Activated naive CD4-positive, alpha-beta T cell treated with anti-CD3 and anti-CD28 coated beads for 36 hours (primary cell): Measurements from ENCODE around the gene UBAC1. TPM values are rescaled to one million over a fixed set of nuclear protein-coding genes. Genes with fewer than 3 reads are reported as not detected.

Experiments used
- CTCF ChIA-PET: fragments of 350-600 bp; sonication (Branson Sonifier 250); formaldehyde crosslinking; loops from one replicate; lab custom pipeline; 2021; ENCODE audit warnings: antibody characterized with exemption; lab: Charles Lee
- DNase-seq: peaks from one replicate; pipeline ENCODE4 v3.0.0-alpha.2; 2020
- H3K27ac Mint-ChIP-seq: one replicate; pipeline ENCODE4 v1.8.0; 2021; ENCODE audit warnings: mild to moderate bottlenecking, mixed read lengths
- H3K27me3 Mint-ChIP-seq: one replicate; pipeline ENCODE4 v1.8.0; 2021; ENCODE audit warnings: low read depth, mixed read lengths
- H3K36me3 Mint-ChIP-seq: one replicate; pipeline ENCODE4 v1.8.0; 2021; ENCODE audit warnings: low read depth, mixed read lengths
- H3K4me1 Mint-ChIP-seq: one replicate; pipeline ENCODE4 v1.8.0; 2021; ENCODE audit warnings: low read depth, mixed read lengths
- H3K4me3 Mint-ChIP-seq: one replicate; pipeline ENCODE4 v1.8.0; 2021; ENCODE audit warnings: mild to moderate bottlenecking, moderate library complexity, mixed read lengths
- H3K9me3 Mint-ChIP-seq: one replicate; pipeline ENCODE4 v1.8.0; 2021; ENCODE audit warnings: mixed read lengths
- intact Hi-C: fragments of 100-400 bp; cut with micrococcal nuclease; formaldehyde crosslinking; loops from one replicate; pipeline ENCODE4 v1.15.1; 2023
- total RNA-seq, 2 experiments: library from RNA; stranded (reverse); gene quantifications; one replicate each; pipeline ENCODE4 v1.2.3, GENCODE V29; 2021

UBAC1 gene
- total RNA-seq, 2 experiments from 2014 or later: 37.2 to 40.0 TPM

DNA sequence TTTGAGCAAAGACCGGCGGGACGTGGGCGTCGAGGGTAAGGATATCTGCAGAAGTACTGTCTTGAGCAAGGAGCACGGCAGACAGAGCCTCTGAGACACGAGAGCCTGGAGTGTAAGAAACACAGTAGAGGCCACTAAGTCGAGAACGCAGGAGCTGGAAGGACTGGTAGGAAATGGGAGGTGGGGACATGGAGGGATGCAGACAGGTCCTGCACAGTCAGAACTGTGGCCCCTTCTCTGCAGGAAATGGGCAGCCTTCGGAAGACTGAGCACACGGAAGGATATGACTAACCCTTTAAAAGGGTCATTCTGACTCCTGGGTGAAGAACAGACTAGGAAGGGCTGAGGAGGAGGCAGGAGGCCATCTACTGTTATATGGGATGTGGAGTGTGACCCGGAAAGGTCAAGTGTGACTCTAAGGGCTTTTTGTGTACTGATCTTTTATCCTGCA is 52.4 kb downstream of the UBAC1 start:
- Mint-ChIP-seq H3K36me3 (peaks cover 58% of the 10 kb centered on the region), H3K27me3 (no peaks in the 10 kb centered on the region), H3K4me1 (peaks cover 48% of the 10 kb centered on the region), H3K4me3 (peak overlapping the region; percentile 79), H3K9me3 (peaks cover 10% of the 10 kb centered on the region), H3K27ac (peak overlapping the region; percentile 52)
- no peak for DNase-seq
- CTCF ChIA-PET: no interaction called here
- intact Hi-C loops: loop anchor here (5.0 to 10.0 kb wide), 5 partner anchors 406 to 976 kb away; partner anchors contain the start of genes MRPS2, SEC16A, SNAPC4 and TRAF2

DNA sequence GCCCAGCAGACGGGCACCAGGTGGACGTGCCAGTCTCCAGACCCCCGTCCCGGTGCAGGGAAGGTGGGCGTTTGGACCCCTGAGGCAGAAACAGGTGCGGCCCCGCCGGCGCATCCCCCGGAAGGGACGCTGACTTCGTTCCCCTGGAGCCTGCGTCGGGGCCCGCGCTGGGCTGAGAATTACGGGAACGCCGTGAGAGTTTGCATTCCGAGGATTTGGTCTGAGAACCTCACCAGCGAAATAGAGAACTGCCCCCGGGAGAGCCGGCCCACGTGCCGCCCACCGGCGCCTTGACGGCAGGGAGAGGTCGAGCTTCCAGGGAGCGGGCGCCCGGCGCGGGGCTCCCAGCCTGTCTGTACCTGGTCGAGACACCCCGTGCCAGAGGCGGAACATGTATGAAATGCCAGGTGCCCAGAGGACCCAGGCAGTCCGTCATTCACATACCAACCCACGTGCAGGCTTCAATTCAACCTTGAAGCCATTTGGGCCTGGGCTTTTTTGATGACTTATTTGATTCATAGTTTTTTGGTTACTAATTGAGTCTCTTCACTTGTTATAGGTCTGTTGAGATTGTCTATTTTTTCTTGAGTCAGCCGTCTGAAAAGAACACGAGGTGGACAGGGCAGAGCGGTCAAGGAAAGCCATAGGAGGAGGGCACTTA is 53.0 kb downstream of the UBAC1 start:
- CTCF ChIA-PET: no interaction called here
- intact Hi-C loops: loop anchor here (5.0 to 10.0 kb wide), 5 partner anchors 406 to 977 kb away; partner anchors contain the start of genes MRPS2, SEC16A, SNAPC4 and TRAF2
- peaks cover 56% of the 10 kb centered on the region for H3K36me3 Mint-ChIP-seq
- H3K27ac Mint-ChIP-seq: peak overlapping the region; percentile 52
- peaks cover 53% of the 10 kb centered on the region for H3K4me1 Mint-ChIP-seq
- H3K9me3 Mint-ChIP-seq: peaks cover 7% of the 10 kb centered on the region
- no peaks in the 10 kb centered on the region for H3K27me3 Mint-ChIP-seq
- DNase-seq: peak; percentile 27
- H3K4me3 Mint-ChIP-seq: peak overlapping the region; percentile 79

DNA sequence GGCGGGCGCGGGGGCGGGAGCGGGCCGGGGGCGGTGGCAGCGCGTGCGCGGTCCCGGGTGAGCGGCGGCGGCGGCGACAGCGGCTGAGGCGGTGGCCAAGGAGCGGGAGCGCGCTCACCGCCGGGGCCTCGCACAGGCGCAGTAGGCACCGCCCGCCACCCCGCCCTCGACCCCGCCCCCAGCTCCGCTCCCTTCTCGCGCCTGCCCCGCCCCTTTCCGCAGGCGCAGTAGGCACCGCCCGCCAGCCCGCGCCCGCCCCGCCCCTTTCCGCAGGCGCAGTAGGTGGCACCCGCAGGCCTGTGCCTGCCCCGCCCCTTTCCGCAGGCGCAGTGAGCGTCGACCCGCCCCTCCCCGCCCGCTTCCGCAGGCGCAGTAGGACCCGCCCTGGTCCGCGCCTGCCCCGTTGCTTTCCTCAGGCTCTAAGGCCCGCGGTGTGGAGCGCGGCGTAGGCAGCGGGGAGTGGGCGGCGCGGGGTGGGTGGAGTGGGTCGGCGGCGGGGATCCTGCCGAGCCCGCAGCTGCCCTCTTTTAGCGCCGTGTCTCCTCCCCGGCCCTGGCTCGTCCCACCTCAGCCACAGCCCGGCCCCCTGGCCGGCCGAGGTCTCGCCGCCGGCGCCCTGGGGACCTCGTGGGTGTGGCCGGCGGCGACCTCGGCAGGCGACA is 53.6 kb downstream of the UBAC1 start, which contains the start of gene CAMSAP1:
TSS of gene CAMSAP1 (minus strand) at position 116 of the 662 bp plus-strand sequence. CDS start 387 bp downstream, outside the sequence.
- peaks cover 7% of the 10 kb centered on the region for H3K9me3 Mint-ChIP-seq
- H3K27ac Mint-ChIP-seq: peak within 1 kb of the TSS; percentile 89
- peak; percentile 94 for DNase-seq
- H3K27me3 Mint-ChIP-seq: no peaks in the 10 kb centered on the region
- peaks cover 53% of the 10 kb centered on the region for H3K4me1 Mint-ChIP-seq
- CTCF ChIA-PET: no interaction called here
- intact Hi-C loops: loop anchor here (1.0 to 10.0 kb wide), 7 partner anchors 211 to 977 kb away; partner anchors contain the start of genes DNLZ, MRPS2, SEC16A and SNAPC4
- peak within 1 kb of the TSS; percentile 80 for H3K4me3 Mint-ChIP-seq
- peaks cover 49% of the 10 kb centered on the region for H3K36me3 Mint-ChIP-seq

DNA sequence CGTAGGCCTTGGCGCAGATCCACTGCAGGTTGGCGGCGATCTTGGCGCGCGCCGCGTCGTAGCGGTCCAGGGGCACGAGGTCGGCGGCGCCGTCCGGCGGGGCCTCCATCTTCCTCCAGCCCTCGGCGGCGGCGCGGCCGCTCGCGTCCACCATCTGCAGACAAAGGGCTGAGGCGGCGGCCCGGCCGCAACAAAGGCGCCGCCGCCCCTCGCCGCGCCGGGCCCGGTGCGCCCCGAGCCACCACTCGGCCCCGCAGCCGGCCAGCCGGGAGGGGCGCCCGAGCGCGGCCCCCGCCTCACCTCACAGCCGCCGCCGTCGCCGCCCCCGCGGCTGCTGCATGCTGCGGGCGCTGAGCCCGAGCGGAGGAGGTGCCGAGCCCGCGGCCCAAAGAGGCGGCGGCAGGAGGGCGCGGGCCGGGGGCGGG is 54.2 kb downstream of the UBAC1 start:
- peak overlapping the region; percentile 27 for H3K4me3 Mint-ChIP-seq
- H3K27ac Mint-ChIP-seq: no peak overlapping the region
- peak; percentile 19 for DNase-seq
- H3K27me3 Mint-ChIP-seq: no peaks in the 10 kb centered on the region
- CTCF ChIA-PET: no interaction called here
- H3K4me1 Mint-ChIP-seq: peaks cover 53% of the 10 kb centered on the region
- H3K36me3 Mint-ChIP-seq: peaks cover 48% of the 10 kb centered on the region
- peaks cover 7% of the 10 kb centered on the region for H3K9me3 Mint-ChIP-seq
- intact Hi-C loops: loop anchor here (1.0 to 10.0 kb wide), 7 partner anchors 211 to 978 kb away; partner anchors contain the start of genes DNLZ, MRPS2, SEC16A and SNAPC4

DNA sequence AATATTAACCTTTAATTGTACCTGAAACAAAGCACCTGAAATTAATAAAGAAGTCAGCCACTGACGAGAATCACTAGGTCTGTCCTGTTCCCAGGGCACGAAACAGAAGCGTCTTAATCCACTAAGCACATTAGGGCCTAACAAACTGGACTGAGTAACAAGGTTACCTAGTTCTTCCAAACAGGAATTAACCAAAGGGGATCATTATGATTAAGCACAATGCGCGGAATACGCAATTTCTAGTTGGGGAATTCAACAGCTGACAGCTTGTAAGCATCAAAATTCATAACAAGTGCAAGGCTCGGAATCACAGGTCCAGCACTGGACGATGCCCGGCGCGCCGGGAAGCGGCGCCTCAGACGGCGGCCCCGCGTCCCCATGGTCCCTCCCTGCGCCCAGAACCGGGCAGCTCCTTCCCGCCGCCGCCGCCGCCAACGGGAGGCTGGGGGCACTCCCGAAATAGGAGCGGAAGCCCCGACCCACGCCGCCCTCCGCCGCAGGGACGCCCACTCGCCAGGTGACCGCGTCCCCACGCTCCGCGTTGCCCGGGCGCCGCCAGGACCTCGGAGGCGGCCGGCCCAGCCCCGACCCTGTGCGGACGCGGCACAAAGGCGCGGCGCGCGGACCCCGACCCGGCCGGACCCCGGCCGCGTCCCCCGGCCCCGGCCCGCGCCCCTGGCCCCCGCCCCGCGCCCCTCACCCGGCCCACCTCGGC is 54.7 kb downstream of the UBAC1 start:
- CTCF ChIA-PET: interaction anchor here (1.0 kb wide), 1 partner anchor 19 kb away, joined by 4 read pairs; no protein-coding TSS in a partner anchor
- Mint-ChIP-seq H3K27ac (peak overlapping the region; percentile 89), H3K4me1 (peaks cover 55% of the 10 kb centered on the region), H3K9me3 (peaks cover 2% of the 10 kb centered on the region), H3K27me3 (no peaks in the 10 kb centered on the region), H3K36me3 (peaks cover 45% of the 10 kb centered on the region), H3K4me3 (peak overlapping the region; percentile 80)
- intact Hi-C loops: loop anchor here (1.0 to 10.0 kb wide), 7 partner anchors 212 to 978 kb away; partner anchors contain the start of genes DNLZ, MRPS2, SEC16A and SNAPC4
- peak; percentile 52 for DNase-seq

DNA sequence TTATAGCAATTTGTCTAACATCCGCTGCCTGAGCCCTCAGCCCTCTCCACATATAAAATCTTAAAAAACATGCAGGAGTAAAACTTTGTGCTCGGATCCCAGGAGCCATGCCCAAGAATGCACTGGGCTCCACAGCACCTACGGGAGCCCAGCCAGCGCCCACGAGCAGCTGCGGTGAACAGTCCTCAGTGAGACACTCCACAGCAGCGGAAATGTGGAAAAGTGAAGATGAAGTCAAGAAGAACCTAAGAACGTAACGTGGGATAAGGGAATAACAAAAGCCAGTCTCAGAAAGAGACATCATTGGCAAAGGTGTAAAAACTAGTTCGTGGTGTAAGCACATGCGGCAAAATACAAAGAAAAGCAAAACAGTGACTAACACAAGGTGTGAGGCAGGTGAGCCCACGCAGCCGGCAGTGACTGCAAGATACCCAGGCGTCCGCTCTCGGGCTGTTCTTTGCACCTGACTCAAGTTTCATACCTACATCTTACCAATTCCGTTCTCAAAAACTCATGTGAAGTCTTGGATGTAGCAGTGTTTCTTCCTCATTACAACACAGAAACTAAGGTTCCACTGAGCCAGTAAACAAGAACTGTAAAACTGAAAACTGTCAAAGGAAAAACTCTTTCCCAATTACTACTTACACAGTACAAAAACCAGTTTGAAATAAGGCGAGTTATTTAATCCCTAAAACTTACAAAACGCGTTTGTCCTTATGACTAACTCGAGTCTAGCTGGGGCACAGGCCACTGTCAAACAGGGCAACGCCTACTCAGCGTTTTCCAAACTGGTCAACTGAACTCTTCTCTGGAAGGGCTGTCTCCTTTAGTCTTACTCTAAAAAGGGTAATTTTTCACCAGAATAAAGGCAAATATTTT is 55.6 kb downstream of the UBAC1 start:
- H3K4me1 Mint-ChIP-seq: peaks cover 55% of the 10 kb centered on the region
- no peaks in the 10 kb centered on the region for H3K9me3 Mint-ChIP-seq
- peaks cover 41% of the 10 kb centered on the region for H3K36me3 Mint-ChIP-seq
- peak overlapping the region; percentile 80 for H3K4me3 Mint-ChIP-seq
- H3K27ac Mint-ChIP-seq: peak overlapping the region; percentile 89
- CTCF ChIA-PET: interaction anchor here (0.7 to 1.0 kb wide), 3 partner anchors 20 to 895 kb away, joined by 4 to 7 read pairs (median 5); no protein-coding TSS in a partner anchor
- no peaks in the 10 kb centered on the region for H3K27me3 Mint-ChIP-seq
- DNase-seq: peak; percentile 90
- intact Hi-C loops: loop anchor here (1.0 to 10.0 kb wide), 10 partner anchors 18 to 979 kb away; partner anchors contain the start of genes DNLZ, MRPS2, SEC16A and SNAPC4

DNA sequence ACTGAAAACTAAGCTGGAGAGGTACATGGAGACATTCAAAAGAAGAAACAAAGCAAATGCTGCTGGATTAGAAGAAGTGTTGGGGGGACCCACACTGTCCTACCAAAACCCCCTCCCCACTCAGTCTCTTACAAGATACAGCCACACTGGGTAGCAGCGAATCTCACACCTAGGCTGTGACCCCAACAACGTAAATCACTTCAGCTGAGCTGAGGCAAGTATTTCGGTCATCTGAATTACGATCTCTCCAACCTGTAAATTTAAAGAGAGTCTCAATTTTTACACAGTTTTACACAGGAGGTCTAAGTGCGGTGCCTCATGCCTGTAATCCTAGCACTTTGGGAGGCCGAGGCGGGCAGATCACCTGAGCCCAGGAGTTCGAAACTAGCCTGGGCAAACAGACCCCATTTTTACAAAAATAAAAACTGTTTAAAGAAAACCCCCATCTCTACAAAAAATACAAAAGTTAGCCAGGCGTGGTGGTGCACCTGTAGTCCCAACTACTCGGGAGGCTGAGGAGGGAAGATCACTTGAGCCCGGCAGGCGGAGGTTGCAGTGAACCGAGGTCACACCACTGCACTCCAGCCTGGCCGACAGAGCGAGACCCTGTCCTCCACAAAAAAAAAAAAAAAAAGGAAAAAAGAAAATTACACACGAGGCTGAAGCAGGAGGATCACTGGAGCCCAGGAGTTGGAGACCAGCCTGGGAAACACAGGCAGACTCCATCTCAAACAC is 57.2 kb downstream of the UBAC1 start:
- Mint-ChIP-seq H3K4me1 (peaks cover 52% of the 10 kb centered on the region), H3K4me3 (no peak overlapping the region), H3K27me3 (no peaks in the 10 kb centered on the region), H3K27ac (no peak overlapping the region), H3K9me3 (peaks cover 9% of the 10 kb centered on the region), H3K36me3 (peaks cover 37% of the 10 kb centered on the region)
- DNase-seq: no peak
- CTCF ChIA-PET: no interaction called here
- intact Hi-C loops: loop anchor here (2.0 to 10.0 kb wide), 2 partner anchors 39 to 981 kb away; partner anchors contain the start of gene TRAF2

DNA sequence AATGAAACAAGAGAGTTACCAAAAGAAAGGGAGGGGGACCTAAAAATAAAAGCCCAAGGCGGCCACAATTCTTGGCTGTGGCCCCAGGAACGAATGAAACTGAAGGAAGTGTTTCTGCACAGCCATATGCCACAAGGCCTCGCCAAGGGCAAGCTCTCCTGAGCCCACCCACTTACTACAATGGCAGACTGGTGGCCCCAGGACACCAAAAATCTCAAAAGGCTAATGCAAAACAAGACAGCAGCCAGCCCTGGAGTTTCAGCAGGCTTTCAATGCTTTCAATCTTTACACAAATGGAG is 57.9 kb downstream of the UBAC1 start:
- Mint-ChIP-seq H3K36me3 (peaks cover 33% of the 10 kb centered on the region), H3K4me3 (no peak overlapping the region), H3K4me1 (peaks cover 51% of the 10 kb centered on the region), H3K9me3 (peaks cover 11% of the 10 kb centered on the region), H3K27ac (no peak overlapping the region), H3K27me3 (no peaks in the 10 kb centered on the region)
- intact Hi-C loops: loop anchor here (10.0 kb wide), 1 partner anchor 981 kb away; the partner anchor contains the start of gene TRAF2
- CTCF ChIA-PET: no interaction called here
- no peak for DNase-seq

DNA sequence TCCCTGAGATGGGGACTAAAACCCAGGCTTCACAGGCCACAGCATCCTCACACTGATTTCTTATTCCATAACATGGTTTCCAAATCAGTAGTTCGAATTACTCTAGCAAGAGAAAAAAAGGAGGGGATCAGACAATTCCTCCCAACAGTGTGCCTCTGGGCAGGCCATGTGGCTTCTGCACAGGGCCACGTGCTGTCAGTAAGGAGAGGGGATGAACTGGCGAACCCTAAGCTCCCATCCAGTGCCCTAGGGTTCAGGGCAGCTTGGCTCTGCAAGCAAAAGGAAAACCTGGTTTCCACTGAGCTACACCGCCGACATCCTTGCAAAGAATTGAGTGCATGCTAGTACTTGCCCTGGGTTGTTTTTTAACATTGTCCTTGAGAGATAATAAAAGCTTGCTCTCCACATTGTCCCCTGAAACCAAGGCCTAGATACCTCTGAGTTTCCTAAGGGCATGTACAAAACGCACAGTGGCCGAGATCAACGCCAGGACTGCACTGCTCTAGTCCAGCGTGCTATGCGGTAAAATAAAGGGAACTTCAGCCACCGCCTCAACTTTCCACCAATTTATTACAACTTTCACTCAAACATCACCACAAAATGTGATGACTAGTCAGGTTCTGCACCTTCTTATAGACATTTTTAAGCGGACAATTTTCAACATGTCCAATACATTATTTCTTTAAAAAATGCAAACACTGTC is 58.4 kb downstream of the UBAC1 start:
- Mint-ChIP-seq H3K27ac (no peak overlapping the region), H3K27me3 (no peaks in the 10 kb centered on the region), H3K4me1 (peaks cover 55% of the 10 kb centered on the region), H3K36me3 (peaks cover 34% of the 10 kb centered on the region), H3K4me3 (no peak overlapping the region), H3K9me3 (peaks cover 11% of the 10 kb centered on the region)
- no peak for DNase-seq
- intact Hi-C loops: loop anchor here (10.0 kb wide), 1 partner anchor 982 kb away; the partner anchor contains the start of gene TRAF2
- CTCF ChIA-PET: no interaction called here

DNA sequence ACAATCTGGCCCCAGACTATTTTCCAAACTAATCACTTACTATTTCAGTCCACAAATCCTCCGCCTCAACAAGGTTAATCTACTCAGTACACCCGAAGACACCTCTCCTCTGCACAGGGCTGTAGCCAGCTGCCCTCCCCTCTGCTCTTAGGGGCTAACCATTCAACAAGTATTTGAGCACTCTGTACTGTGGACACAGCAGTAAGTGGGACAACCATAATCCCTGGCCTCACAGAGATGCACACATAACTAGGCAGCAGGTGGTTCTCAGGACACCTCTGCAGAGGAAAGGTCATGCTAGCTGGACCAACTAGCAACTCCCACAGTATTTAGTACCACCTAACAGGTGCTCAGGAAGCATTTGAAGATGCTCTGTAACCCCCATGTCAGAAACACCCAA is 59.3 kb downstream of the UBAC1 start:
- Mint-ChIP-seq H3K27ac (no peak overlapping the region), H3K9me3 (peaks cover 11% of the 10 kb centered on the region), H3K27me3 (no peaks in the 10 kb centered on the region), H3K36me3 (peaks cover 35% of the 10 kb centered on the region), H3K4me3 (no peak overlapping the region), H3K4me1 (peaks cover 60% of the 10 kb centered on the region)
- DNase-seq: no peak
- CTCF ChIA-PET: no interaction called here
- intact Hi-C loops: loop anchor here (10.0 kb wide), 1 partner anchor 983 kb away; the partner anchor contains the start of gene TRAF2
